GM20000 (cell line): Measurements from ENCODE around the gene DNPH1.

ENCODE experiments used
- DNase-seq: peaks from one replicate; pipeline ENCODE4 v3.0.0; 2012; ENCODE audit warnings: low spot score
- CTCF ChIP-seq: IDR thresholded peaks from 2 replicates; pipeline ENCODE4 v1.5.1; 2012; ENCODE audit warnings: mild to moderate bottlenecking, control low read depth; ENCODE audit errors: extremely low read depth, missing control alignments

The DNPH1 gene

GRCh38 chr6:43228951-43229802, at the start of gene DNPH1:
DNPH1 (minus strand) TSS chr6:43229481; CDS start chr6:43229456, 25 bp downstream.
- peak; percentile 96 for TF ChIP-seq CTCF

GRCh38 chr6:43278524-43279078, 49.3 kb upstream of the DNPH1 start:
- DNase-seq: no peak
- TF ChIP-seq CTCF: no peak

More at GRCh38 chr6:43228951-43229802, at the start of gene DNPH1:
- peak; percentile 91 for DNase-seq

GRCh38 chr6:43277643-43278523, 48.6 kb upstream of the DNPH1 start:
- DNase-seq: no peak
- no peak for TF ChIP-seq CTCF

GRCh38 chr6:43277306-43277642, 48.0 kb upstream of the DNPH1 start:
- no peak for DNase-seq

GRCh38 chr6:43276577-43277305, 47.5 kb upstream of the DNPH1 start:
- DNase-seq: no peak
- no peak for TF ChIP-seq CTCF

More at GRCh38 chr6:43277306-43277642, 48.0 kb upstream of the DNPH1 start:
- no peak for TF ChIP-seq CTCF

- peak; percentile 66 for DNase-seq
- no peak for TF ChIP-seq CTCF
Observed at GRCh38 chr6:43275801-43276576, 46.7 kb upstream of the DNPH1 start.
